ENCODE results near the gene TCL1B. TPM values are rescaled to one million over a fixed set of nuclear protein-coding genes. Genes with fewer than 3 reads are reported as not detected.

TCL1B gene
- total and polyA plus RNA-seq, 11 donors, result not detected

- Histone ChIP-seq H3K36me3 (no peaks in the 10 kb centered on the region), H3K27ac (no peak overlapping the region), H3K27me3 (peaks cover 0 to 12% (median 0%) of the 10 kb centered on the region in 9 donors), H3K4me1 (no peaks in the 10 kb centered on the region), H3K4me3 (no peak overlapping the region), H3K9me3 (no peaks in the 10 kb centered on the region)
- no peak for ATAC-seq
- DNase-seq, result no peak
- WGBS, 4 donors, result 64 to 85% (median 76%) methylated on average over 1 of the region's 1 CpG
- TF ChIP-seq POLR2A (IDR thresholded peaks at IDR 0.05) (no peak), CTCF (IDR thresholded peaks at IDR 0.05) (no peak)
- intact Hi-C loops (cut with DNase I), result no loop called here
Observed at GRCh38 chr14:95739356-95739755, 53.1 kb downstream of the TCL1B start.

GRCh38 chr14:95741038-95741490 is 54.8 kb downstream of the TCL1B start:
- WGBS, 4 donors, result 24 to 39% (median 29%) methylated on average over 5 of the region's 5 CpGs
- no peak overlapping the region for H3K27ac ChIP-seq
- H3K4me1 ChIP-seq, result no peaks in the 10 kb centered on the region
- no peaks in the 10 kb centered on the region for H3K9me3 ChIP-seq
- TF ChIP-seq CTCF (IDR thresholded peaks at IDR 0.05), result no peak
- DNase-seq (no peak), ATAC-seq (no peak)
- H3K4me3 ChIP-seq, result no peak overlapping the region
- H3K27me3 ChIP-seq, result peaks cover 0 to 5% (median 0%) of the 10 kb centered on the region in 9 donors
- intact Hi-C loops (cut with DNase I), result no loop called here
- H3K36me3 ChIP-seq, result no peaks in the 10 kb centered on the region

- Histone ChIP-seq H3K36me3 (no peaks in the 10 kb centered on the region), H3K27me3 (no peaks in the 10 kb centered on the region), H3K27ac (no peak overlapping the region), H3K4me1 (no peaks in the 10 kb centered on the region), H3K9me3 (no peaks in the 10 kb centered on the region), H3K4me3 (no peak overlapping the region)
- ATAC-seq, result no peak
- intact Hi-C loops (cut with DNase I), result no loop called here
- WGBS, 4 donors, result 78 to 89% (median 87%) methylated on average over 4 of the region's 4 CpGs
- TF ChIP-seq POLR2A (IDR thresholded peaks at IDR 0.05) (no peak), CTCF (IDR thresholded peaks at IDR 0.05) (no peak)
- DNase-seq, result no peak
Observed at GRCh38 chr14:95741781-95742180, 55.6 kb downstream of the TCL1B start.

Other genes starting within 250 kb of the TCL1B start
- 10 to 100 TPM in 5 of 9 donors, 1 to 10 TPM in 4; 6.2 to 16.9 (median 10.3) TPM for gene SYNE3, start 169.8 kb upstream of the TCL1B start, total RNA-seq
- 1 to 10 TPM; 3.1 to 3.9 TPM for gene SYNE3, start 169.8 kb upstream of the TCL1B start, polyA plus RNA-seq
- 100 to 1,000 TPM in 1 of 9 donors, 10 to 100 TPM in 8; 60.8 to 113 (median 78.5) TPM for gene GLRX5, start 151.4 kb upstream of the TCL1B start, total RNA-seq
- gene GLRX5, start 151.4 kb upstream of the TCL1B start, polyA plus RNA-seq, result 10 to 100 TPM; 64.4 to 98.3 TPM
- gene TCL1A, start 27.7 kb downstream of the TCL1B start, total RNA-seq, result not detected
- gene TCL1A, start 27.7 kb downstream of the TCL1B start, polyA plus RNA-seq, result under 1 TPM in 1 of 2 donors, not detected in 1; 0.26 TPM
- not detected for gene TUNAR, start 190.4 kb downstream of the TCL1B start, total RNA-seq
- gene TUNAR, start 190.4 kb downstream of the TCL1B start, polyA plus RNA-seq, result not detected